HG02588 (cell line): ENCODE results near the gene NDUFB11.

Experiments
- ATAC-seq: cut with Tn5 transposase; IDR thresholded peaks from one replicate; pipeline ENCODE4 v1.9.1; 2021; ENCODE audit warnings: mild to moderate bottlenecking, moderate library complexity; ENCODE audit not compliant: unreplicated experiment

NDUFB11 gene

DNA sequence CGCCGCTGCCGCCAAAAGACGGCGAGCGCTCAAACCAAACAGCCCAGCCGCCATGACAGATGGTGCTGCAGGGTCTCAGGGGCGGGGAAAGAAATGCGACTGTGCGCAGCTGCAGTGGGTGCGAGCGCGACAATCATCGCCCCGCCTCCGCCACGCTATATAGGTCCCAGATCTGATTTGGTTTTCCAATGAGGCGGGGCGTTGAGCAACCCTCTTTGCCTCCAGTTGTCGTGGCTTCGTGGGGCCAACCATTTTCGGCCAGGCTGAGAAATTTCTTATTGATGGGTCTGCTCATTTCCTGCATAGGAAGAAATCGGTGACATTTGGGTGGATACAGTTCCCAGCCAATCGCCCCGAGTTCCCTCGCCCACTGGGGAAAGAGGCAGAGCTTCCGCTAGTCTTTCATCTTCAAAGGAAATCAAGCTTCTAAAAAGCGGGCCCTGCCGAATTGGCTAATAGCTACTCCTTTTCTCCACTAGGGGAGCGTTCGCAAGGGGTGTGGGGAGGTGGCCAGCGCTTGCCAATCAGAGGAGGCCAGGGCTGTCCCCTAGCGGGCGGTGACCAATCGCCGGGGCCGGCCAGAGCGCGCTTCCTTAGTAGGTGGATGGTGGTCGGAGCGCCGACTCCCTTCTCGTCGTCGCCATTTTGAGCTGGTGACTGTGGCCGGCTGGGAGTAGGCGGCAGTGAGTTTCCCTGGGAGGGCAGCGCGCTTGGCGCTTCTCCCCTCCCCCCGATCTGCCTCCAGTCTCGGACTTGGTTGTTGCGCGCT, at the start of gene NDUFB11, which contains the start of gene RBM10:
TSS of gene NDUFB11 (minus strand) at position 77 of the 769 bp plus-strand sequence. CDS start at position 54, 23 bp downstream.
TSS of gene RBM10 (plus strand) at position 596 of the 769 bp plus-strand sequence. CDS start 2,261 bp downstream, outside the sequence.
- peak; percentile 91 for ATAC-seq

DNA sequence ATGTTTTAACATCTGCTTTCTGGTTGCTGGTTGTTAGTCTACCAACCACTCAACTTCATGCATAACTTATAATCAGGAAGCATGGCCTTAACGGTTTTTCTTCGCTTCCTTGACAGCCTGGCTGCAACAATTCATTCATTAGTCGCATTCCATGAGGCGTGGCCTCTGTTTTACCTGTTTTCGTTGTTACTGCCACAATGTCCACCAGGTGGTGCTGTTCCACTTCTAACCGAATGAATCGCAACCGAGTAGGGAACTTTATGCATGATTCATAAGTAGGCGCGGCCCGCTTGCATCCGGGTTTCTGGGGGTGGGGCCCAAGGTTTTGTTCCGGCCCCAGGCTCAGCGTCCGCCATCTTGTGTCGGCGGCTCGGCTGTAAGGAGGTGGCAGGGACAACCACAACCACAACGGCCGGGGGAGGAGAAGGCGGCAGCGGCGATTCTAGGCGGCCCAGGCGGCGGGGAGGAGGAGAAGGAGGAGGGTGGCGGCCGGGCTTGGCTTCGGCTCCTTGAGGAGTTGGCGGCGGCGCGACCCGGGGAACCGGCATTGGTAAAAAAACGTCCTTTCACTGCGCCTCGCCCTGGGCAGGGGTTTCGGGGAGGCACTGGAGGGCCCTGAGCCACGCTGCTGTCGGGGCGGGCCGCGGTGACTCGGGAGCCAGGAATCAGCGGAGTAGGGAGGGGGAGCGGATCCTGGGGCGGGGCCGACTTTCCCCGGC, 49.1 kb upstream of the NDUFB11 start, which contains the start of gene UBA1:
TSS of gene UBA1 (plus strand) at position 355 of the 719 bp plus-strand sequence. CDS start 4,974 bp downstream, outside the sequence.
- ATAC-seq, result peak; percentile 60

DNA sequence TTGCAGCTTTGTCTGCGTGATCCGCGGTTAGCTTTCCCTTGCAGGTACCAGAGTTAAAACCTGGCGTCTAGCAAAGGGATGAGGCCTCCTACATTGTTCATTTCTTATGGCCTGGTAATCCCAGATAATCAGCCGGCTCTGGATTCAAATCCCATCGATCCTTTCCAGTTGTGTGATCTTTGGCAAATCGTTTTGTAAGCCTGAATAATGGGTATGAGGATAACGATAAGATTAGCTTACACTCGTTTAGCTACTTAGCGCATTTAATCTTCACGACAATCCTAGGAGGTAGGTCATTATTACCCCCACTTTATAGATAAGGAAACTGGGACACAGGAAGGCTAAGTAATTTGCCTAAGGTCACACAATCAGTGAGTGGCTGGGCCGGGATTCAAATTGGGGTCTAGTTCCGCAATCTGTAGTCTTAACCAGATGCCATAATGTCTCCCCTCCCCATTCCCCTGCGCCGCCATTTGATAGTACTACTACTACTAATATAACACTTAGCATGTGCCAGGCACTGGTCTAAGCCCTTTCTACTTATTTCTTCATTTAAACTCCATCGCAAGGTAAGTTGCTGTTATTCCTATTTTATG, 47.4 kb upstream of the NDUFB11 start:
- ATAC-seq, result no peak

GRCh38 chrX:47191331-47191730, 46.8 kb upstream of the NDUFB11 start:
- no peak for ATAC-seq

GRCh38 chrX:47190445-47191269, 46.2 kb upstream of the NDUFB11 start:
- peak; percentile 68 for ATAC-seq

- no peak for ATAC-seq
These were observed 45.4 kb upstream of the NDUFB11 start for GRCh38 chrX:47189906-47190305.

DNA sequence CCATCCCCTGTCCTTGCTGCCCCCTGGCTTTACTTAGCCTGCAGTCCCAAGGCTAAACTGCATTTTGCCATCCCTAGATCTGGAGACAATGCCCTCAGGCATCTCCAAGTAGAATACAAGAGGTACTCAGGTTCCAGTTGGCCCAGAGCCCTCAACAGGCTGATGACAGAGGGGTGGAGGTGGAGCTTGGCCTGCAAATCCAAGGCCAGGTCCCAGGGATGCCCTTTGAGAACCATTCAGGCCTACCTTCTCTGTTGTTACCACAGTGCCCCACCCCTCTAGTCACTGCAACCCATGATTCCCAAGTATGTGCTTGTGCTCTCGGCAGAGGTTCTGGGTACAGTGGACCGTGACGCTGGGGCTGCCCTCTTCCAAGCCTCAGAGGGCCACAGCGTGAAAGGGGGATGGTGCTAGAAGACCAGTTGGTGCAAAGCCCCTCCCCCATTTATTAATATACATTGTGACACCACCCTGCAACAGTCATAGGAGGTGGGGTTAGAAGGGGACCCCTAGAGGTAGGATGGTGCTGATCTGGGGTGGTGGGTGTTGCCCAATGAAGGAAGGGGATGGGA, 42.7 kb upstream of the NDUFB11 start:
- no peak for ATAC-seq

- ATAC-seq, result no peak
These were observed 41.7 kb upstream of the NDUFB11 start for GRCh38 chrX:47186096-47186740.

- ATAC-seq, result no peak
These were observed 40.7 kb upstream of the NDUFB11 start for GRCh38 chrX:47185241-47185640.

- ATAC-seq, result no peak
These were observed 40.0 kb upstream of the NDUFB11 start for GRCh38 chrX:47184486-47184885.

GRCh38 chrX:47182106-47182700, 37.7 kb upstream of the NDUFB11 start:
- ATAC-seq, result no peak

GRCh38 chrX:47181301-47181700, 36.8 kb upstream of the NDUFB11 start:
- ATAC-seq, result no peak

GRCh38 chrX:47180346-47180745, 35.8 kb upstream of the NDUFB11 start:
- no peak for ATAC-seq

DNA sequence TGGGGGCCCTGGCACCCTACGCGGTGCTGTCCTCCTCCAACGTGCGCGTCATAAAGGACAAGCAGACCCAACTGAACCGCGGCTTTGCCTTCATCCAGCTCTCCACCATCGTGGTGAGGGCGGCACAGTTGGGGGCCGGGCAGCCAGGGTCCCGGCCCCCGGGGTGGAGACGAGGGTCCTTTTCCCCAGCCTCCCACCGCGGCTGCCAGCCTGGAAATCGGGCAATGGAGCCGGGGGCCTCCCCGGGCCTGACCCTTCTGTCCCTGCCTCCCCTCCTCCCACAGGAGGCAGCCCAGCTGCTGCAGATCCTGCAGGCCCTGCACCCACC, 35.4 kb upstream of the NDUFB11 start:
- ATAC-seq, result no peak

GRCh38 chrX:47179221-47179927, 34.9 kb upstream of the NDUFB11 start:
- ATAC-seq, result no peak

GRCh38 chrX:47178337-47178736, 33.8 kb upstream of the NDUFB11 start:
- ATAC-seq, result no peak

- ATAC-seq, result no peak
These were observed 32.6 kb upstream of the NDUFB11 start for GRCh38 chrX:47177079-47177478.

GRCh38 chrX:47176101-47176740, 31.7 kb upstream of the NDUFB11 start:
- no peak for ATAC-seq
